Keratinocyte (primary cell): Measurements from ENCODE around the gene ABCB11. TPM values are rescaled to one million over a fixed set of nuclear protein-coding genes. Genes with fewer than 3 reads are reported as not detected.

ENCODE experiments used
- DNase-seq: peaks from one replicate; pipeline ENCODE4 v3.0.0-alpha.2; 2011; ENCODE audit warnings: low read depth, missing footprints, low spot score
- FAIRE-seq: peaks from 2 replicates; lab custom pipeline; 2011; peaks lifted over from hg19 to GRCh38; lab: Jason Lieb, UNC
- H2AFZ ChIP-seq: 2 replicates; pipeline ENCODE4 v1.6.0; 2012; ENCODE audit warnings: low read length, control low read depth, inconsistent platforms; ENCODE audit not compliant: control insufficient read depth
- H3K27ac ChIP-seq: 2 replicates; pipeline ENCODE4 v1.5.1; 2011; ENCODE audit warnings: low read length; ENCODE audit not compliant: control insufficient read depth, insufficient read depth
- H3K27me3 ChIP-seq: 3 replicates; pipeline ENCODE4 v1.6.0; 2011; ENCODE audit warnings: low read length; ENCODE audit not compliant: control insufficient read depth, insufficient read depth; ENCODE audit errors: extremely low read depth
- H3K36me3 ChIP-seq, 2 experiments: 2 replicates in 1 of 2; 3 replicates in 1 of 2; pipeline ENCODE4 v1.5.1; 2011; ENCODE audit warnings: low read length in 2 of 2, mild to moderate bottlenecking in 1 of 2; ENCODE audit not compliant: control insufficient read depth in 2 of 2, insufficient read depth in 2 of 2; ENCODE audit errors: extremely low read depth in 1 of 2
- H3K4me1 ChIP-seq: 3 replicates; pipeline ENCODE4 v1.5.1; 2011; ENCODE audit warnings: low read length; ENCODE audit not compliant: control insufficient read depth, insufficient read depth; ENCODE audit errors: extremely low read depth
- H3K4me2 ChIP-seq: 3 replicates; pipeline ENCODE4 v1.6.0; 2011; ENCODE audit warnings: low read depth, low read length; ENCODE audit not compliant: control insufficient read depth, insufficient read depth; ENCODE audit errors: extremely low read depth
- H3K4me3 ChIP-seq, 3 experiments: fragments of 200-600 bp in 1 of 3; sonication (generic) in 1 of 3; 2 replicates in 2 of 3; 3 replicates in 1 of 3; pipeline ENCODE4 v1.5.1; 2011 to 2016; ENCODE audit warnings: low read length in 3 of 3, mild to moderate bottlenecking in 3 of 3, control low read depth in 2 of 3, inconsistent platforms in 1 of 3, low read depth in 1 of 3, mixed read lengths in 1 of 3, mixed run types in 1 of 3, moderate library complexity in 1 of 3; ENCODE audit not compliant: control insufficient read depth in 2 of 3, insufficient read depth in 2 of 3; ENCODE audit errors: extremely low read depth in 1 of 3
- H3K79me2 ChIP-seq: 2 replicates; pipeline ENCODE4 v1.6.0; 2012; ENCODE audit warnings: low read length; ENCODE audit not compliant: control insufficient read depth, insufficient read depth
- H3K9ac ChIP-seq: 3 replicates; pipeline ENCODE4 v1.6.0; 2011; ENCODE audit warnings: low read length; ENCODE audit not compliant: control insufficient read depth, insufficient read depth; ENCODE audit errors: extremely low read depth
- H3K9me1 ChIP-seq: 3 replicates; pipeline ENCODE4 v1.6.0; 2011; ENCODE audit warnings: low read length; ENCODE audit not compliant: control insufficient read depth, insufficient read depth; ENCODE audit errors: extremely low read depth
- H3K9me3 ChIP-seq: 2 replicates; pipeline ENCODE4 v1.5.1; 2012; ENCODE audit warnings: low read depth, low read length; ENCODE audit not compliant: control insufficient read depth
- H4K20me1 ChIP-seq: 3 replicates; pipeline ENCODE4 v1.6.0; 2011; ENCODE audit warnings: low read length; ENCODE audit not compliant: control insufficient read depth, insufficient read depth; ENCODE audit errors: extremely low read depth
- CTCF ChIP-seq, 3 experiments: IDR thresholded peaks in 1 of 3; conservative IDR thresholded peaks in 1 of 3; optimal IDR thresholded peaks in 1 of 3; 2 replicates in 2 of 3; 3 replicates in 1 of 3; pipeline versions ENCODE3 to v1.5.1; 2011; ENCODE audit warnings: low read length in 3 of 3, mild to moderate bottlenecking in 3 of 3, moderate library complexity in 2 of 3, control low read depth in 1 of 3, inconsistent platforms in 1 of 3; ENCODE audit not compliant: insufficient read depth in 2 of 3; ENCODE audit errors: extremely low read depth in 1 of 3
- EZH2 ChIP-seq: IDR thresholded peaks from one replicate; pipeline ENCODE4 v1.6.1; 2012; ENCODE audit warnings: inconsistent platforms, mild to moderate bottlenecking, low read length, moderate library complexity
- dilution Hi-C: fragments of 300-500 bp; cut with MboI; formaldehyde crosslinking; loops from one replicate; pipeline ENCODE4 v1.7.0; 2020; ENCODE audit warnings: low sequenced_read_pairs; ENCODE audit not compliant: extremely low pct_ligation_motif_present
- polyA plus RNA-seq, 5 experiments: library from polyadenylated mRNA; depleted of rRNA in 3 of 5; stranded (reverse) in 3 of 5; stranded (forward) in 1 of 5; unstranded in 1 of 5; fragments of >200 nt; gene quantifications; 1 replicate in 1 of 5; 2 replicates in 3 of 5; 3 replicates in 1 of 5; pipeline versions ENCODE4 v1.2.1 to v1.2.3, GENCODE V29; 2011 to 2012; ENCODE audit warnings: missing spikeins in 2 of 5, low read depth in 1 of 5, low replicate concordance in 1 of 5

The ABCB11 gene
- polyA plus RNA-seq, 1 donor (not counting 4 experiments of a cell fraction or from before 2014, with no cell fraction given): 0.03 TPM

GRCh38 chr2:168929031-168929430, 102.1 kb downstream of the ABCB11 start:
- Histone ChIP-seq H3K9ac (no peak overlapping the region), H3K9me1 (no peaks in the 10 kb centered on the region), H3K4me1 (no peaks in the 10 kb centered on the region), H3K79me2 (no peaks in the 10 kb centered on the region), H2AFZ (no peak overlapping the region), H3K9me3 (no peaks in the 10 kb centered on the region), H3K27me3 (peaks cover 4% of the 10 kb centered on the region), H3K27ac (no peak overlapping the region), H4K20me1 (no peaks in the 10 kb centered on the region), H3K36me3 (no peaks in the 10 kb centered on the region), H3K4me3 (no peak overlapping the region), H3K4me2 (no peak overlapping the region)
- DNase-seq (no peak), FAIRE-seq (no peak)
- TF ChIP-seq EZH2 (no peak), CTCF (optimal IDR thresholded peaks at IDR 0.05 in 1 of 3, IDR thresholded peaks at IDR 0.05 in 1 of 3, conservative IDR thresholded peaks at IDR 0.05 in 1 of 3; ENCODE audit: extremely low read depth in 1 of 3, insufficient read depth in 2 of 3, low read length in 3 of 3) (no peak)
- dilution Hi-C loops: no loop called here

GRCh38 chr2:168928113-168928831, 102.9 kb downstream of the ABCB11 start:
- H3K79me2 ChIP-seq: no peaks in the 10 kb centered on the region
- H3K4me2 ChIP-seq: no peak overlapping the region
- TF ChIP-seq EZH2 (no peak), CTCF (optimal IDR thresholded peaks at IDR 0.05 in 1 of 3, IDR thresholded peaks at IDR 0.05 in 1 of 3, conservative IDR thresholded peaks at IDR 0.05 in 1 of 3; ENCODE audit: extremely low read depth in 1 of 3, insufficient read depth in 2 of 3, low read length in 3 of 3) (no peak)
- H3K4me3 ChIP-seq: no peak overlapping the region
- no peaks in the 10 kb centered on the region for H3K36me3 ChIP-seq
- no peak overlapping the region for H3K27ac ChIP-seq
- no peak overlapping the region for H3K9ac ChIP-seq
- dilution Hi-C loops: no loop called here
- H2AFZ ChIP-seq: no peak overlapping the region
- DNase-seq (no peak), FAIRE-seq (no peak)
- no peaks in the 10 kb centered on the region for H4K20me1 ChIP-seq
- H3K9me1 ChIP-seq: no peaks in the 10 kb centered on the region
- no peaks in the 10 kb centered on the region for H3K9me3 ChIP-seq
- no peaks in the 10 kb centered on the region for H3K4me1 ChIP-seq
- peaks cover 4% of the 10 kb centered on the region for H3K27me3 ChIP-seq
